Measurements from ENCODE around the gene CCDC126. TPM values are rescaled to one million over a fixed set of nuclear protein-coding genes. Genes with fewer than 3 reads are reported as not detected.
"Not testable (repeated sequence)": the region's sequence is repeated elsewhere in the genome, so short reads cannot be mapped to it uniquely, and the experiment has no call there.

CCDC126 gene, protein sequence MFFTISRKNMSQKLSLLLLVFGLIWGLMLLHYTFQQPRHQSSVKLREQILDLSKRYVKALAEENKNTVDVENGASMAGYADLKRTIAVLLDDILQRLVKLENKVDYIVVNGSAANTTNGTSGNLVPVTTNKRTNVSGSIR
- 10 to 100 TPM; 14.3 to 25.8 (median 19.8) TPM for total RNA-seq

DNA sequence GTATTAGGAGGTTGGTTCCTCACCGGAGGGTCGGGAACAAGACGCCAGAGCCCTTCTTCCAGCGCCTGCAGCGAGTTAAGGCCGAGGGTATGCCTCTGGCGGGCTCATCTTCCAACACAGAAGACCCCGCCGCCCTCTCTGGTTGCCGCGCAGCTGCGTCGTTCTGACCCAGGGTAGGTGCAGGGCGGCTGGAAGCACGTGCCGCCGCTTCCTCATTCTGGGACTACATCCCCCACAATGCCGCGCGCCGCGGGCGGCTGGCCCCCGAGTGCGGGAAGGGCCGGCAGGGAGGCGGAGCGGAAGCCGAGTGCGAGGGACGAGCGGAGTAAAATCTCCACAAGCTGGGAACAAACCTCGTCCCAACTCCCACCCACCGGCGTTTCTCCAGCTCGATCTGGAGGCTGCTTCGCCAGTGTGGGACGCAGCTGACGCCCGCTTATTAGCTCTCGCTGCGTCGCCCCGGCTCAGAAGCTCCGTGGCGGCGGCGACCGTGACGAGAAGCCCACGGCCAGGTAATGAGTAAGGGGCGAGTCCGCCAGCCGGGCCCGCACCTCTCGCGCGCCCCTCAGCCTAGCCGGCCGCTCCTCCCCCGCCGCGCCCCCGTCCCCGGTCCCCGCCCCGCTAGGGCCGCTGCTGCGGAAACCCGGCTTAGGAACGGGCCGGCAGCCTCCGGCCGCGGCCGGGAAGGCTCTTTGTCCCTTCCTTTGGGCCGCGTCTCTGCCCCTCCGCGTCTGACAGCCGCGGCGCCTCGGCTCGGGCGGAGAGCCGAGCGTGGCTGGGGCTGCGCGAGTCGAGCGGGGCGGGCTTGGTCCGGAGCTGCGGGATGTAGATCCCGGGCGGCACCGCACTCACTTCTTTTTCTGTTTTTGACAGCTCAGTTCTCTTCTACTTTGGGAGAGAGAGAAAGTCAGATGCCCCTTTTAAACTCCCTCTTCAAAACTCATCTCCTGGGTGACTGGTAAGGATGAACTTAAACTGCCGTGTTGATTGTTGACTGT, at the start of gene CCDC126:
CCDC126 (plus strand) TSS at position 289 of the 998 bp plus-strand sequence. CDS start 13,934 bp downstream, outside the sequence.
- Histone ChIP-seq H3K9me3 (no peaks in the 10 kb centered on the region), H3K36me3 (no peaks in the 10 kb centered on the region), H3K27ac (peak within 1 kb of the TSS; percentile 86 to 100 (median 96)), H3K27me3 (no peaks in the 10 kb centered on the region), H3K4me1 (peaks cover 0 to 49% (median 3%) of the 10 kb centered on the region in 3 donors), H3K4me3 (peak within 1 kb of the TSS; percentile 45 to 84)
- WGBS, 2 donors (ENCODE audit: low coverage in 1 of 2) = 5 to 22% methylated on average over 6 to 11 of the region's 99 CpGs
- ATAC-seq = peak; percentile 98
- peak; percentile 28 to 29 for TF ChIP-seq POLR2A (IDR thresholded peaks at IDR 0.05)
- TF ChIP-seq EP300 (IDR thresholded peaks at IDR 0.05) = no peak
- no peak for TF ChIP-seq CTCF (IDR thresholded peaks at IDR 0.05)
- TF ChIP-seq POLR2AphosphoS5 (IDR thresholded peaks at IDR 0.05) = peak; percentile 81

DNA sequence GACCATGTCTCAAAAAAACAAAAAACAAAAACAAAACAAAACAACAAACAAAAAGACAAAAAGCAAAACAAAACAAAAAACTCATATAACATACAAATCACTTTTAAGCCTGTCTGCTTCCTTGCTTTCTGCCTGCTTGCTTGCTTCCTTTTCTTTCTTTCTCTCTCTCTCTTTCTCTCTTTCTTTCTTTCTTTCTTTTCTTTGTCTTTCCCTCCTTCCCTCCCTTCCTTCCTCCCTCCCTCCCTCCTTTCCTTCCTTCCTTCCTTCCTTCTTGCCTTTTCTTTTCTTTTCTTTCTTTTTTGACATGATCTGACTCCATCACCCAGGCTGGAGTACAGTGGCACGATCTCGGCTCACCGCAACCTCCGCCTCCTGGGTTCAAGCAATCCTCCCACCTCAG, 49.5 kb upstream of the CCDC126 start:
- ATAC-seq = no peak
- TF ChIP-seq CTCF (IDR thresholded peaks at IDR 0.05) (no peak), POLR2A (IDR thresholded peaks at IDR 0.05) (no peak), EP300 (IDR thresholded peaks at IDR 0.05) (no peak)
- Histone ChIP-seq H3K27ac (no peak overlapping the region), H3K9me3 (no peaks in the 10 kb centered on the region), H3K27me3 (no peaks in the 10 kb centered on the region), H3K4me3 (no peak overlapping the region), H3K4me1 (peaks cover 0 to 3% (median 0%) of the 10 kb centered on the region in 3 donors), H3K36me3 (no peaks in the 10 kb centered on the region)
- 84 to 91% methylated on average over 4 of the region's 4 CpGs for WGBS, 2 donors (ENCODE audit: low coverage in 1 of 2)

DNA sequence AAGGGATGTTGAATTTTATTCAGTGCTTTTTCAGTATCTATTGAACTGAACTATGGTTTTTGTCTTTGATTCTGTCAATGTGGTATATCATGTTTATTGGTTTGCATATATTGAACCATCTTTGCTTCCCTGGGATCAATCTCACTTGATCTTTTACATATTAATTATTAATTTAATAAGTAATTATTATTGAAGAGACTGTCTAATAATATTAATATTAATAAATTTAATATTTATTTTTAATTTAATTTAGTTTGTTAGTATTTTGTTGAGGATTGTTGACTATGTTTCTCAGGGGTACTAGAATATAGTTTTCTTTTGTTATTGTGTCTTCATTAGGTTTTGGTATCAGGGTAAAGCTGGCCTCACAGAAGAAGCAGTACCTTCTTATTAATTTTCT, 38.9 kb upstream of the CCDC126 start:
- H3K27me3 ChIP-seq = no peaks in the 10 kb centered on the region
- no peaks in the 10 kb centered on the region for H3K9me3 ChIP-seq
- no peaks in the 10 kb centered on the region for H3K4me1 ChIP-seq
- no peaks in the 10 kb centered on the region for H3K36me3 ChIP-seq
- no peak overlapping the region for H3K4me3 ChIP-seq
- no peak for ATAC-seq
- no peak for TF ChIP-seq CTCF (IDR thresholded peaks at IDR 0.05)
- no peak for TF ChIP-seq POLR2A (IDR thresholded peaks at IDR 0.05)
- no peak overlapping the region for H3K27ac ChIP-seq

GRCh38 chr7:23570592-23571200, 26.5 kb upstream of the CCDC126 start:
- no peak for TF ChIP-seq POLR2AphosphoS5 (IDR thresholded peaks at IDR 0.05)
- TF ChIP-seq EP300 (IDR thresholded peaks at IDR 0.05) = no peak
- peak; percentile 71 to 84 (median 78) for TF ChIP-seq CTCF (IDR thresholded peaks at IDR 0.05)
- TF ChIP-seq POLR2A (IDR thresholded peaks at IDR 0.05) = no peak
- ATAC-seq = peak; percentile 90

DNA sequence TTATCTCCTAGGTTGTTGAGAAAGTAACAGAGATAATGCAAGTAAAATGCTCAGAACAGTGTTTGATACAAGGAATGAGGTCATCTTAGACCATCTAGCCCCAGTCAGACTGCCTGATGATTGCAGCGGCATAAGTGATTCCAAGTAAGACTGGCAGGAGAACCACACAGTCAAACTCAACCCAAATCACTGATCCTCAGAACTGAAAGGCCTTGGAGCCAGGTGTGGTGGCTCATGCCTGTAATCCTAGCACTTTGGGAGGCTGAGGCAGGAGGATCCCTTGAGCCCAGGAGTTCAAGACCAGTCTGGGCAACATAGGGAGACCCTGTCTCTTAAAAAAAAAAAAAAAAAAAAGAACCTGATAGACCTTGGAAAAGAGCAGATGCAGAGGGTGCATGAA, 15.2 kb upstream of the CCDC126 start:
- H3K36me3 ChIP-seq, H3K9me3 ChIP-seq, H3K27me3 ChIP-seq, ATAC-seq, H3K27ac ChIP-seq, H3K4me1 ChIP-seq, H3K4me3 ChIP-seq: not testable (repeated sequence)
- WGBS, 2 donors (ENCODE audit: low coverage in 1 of 2) = 80% methylated on average over 1 of the region's 1 CpG; no CpG with 5 or more reads in 1 of the 2 donors

More at GRCh38 chr7:23570592-23571200, 26.5 kb upstream of the CCDC126 start:
- Histone ChIP-seq H3K27me3 (peaks cover 9% of the 10 kb centered on the region), H3K27ac (no peak overlapping the region), H3K9me3 (no peaks in the 10 kb centered on the region), H3K36me3 (no peaks in the 10 kb centered on the region), H3K4me1 (no peaks in the 10 kb centered on the region), H3K4me3 (no peak overlapping the region)
- 0 to 38% methylated on average over 1 to 4 of the region's 5 CpGs for WGBS, 2 donors (ENCODE audit: low coverage in 1 of 2)

DNA sequence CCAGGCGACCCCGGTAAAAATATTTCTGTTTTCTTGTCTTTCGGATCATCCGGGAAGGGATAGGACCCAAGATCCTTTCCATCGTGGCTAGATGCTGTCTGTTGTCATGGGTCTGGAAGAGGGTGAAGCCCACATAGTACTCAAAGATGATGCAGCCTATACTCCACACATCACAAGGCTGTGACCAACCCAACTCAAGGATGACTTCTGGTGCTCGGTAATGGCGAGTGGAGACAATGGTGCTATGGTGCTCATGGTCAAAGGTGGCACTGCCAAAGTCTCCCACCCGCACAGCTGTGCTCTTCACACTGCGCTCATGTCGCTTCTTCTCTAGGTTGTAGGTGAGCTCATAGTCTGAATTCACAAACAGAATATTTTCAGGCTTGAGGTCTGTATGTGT, 11.9 kb upstream of the CCDC126 start:
- 98 to 100% methylated on average over 4 to 5 of the region's 10 CpGs for WGBS, 2 donors (ENCODE audit: low coverage in 1 of 2)
- not testable (repeated sequence) for H3K27ac ChIP-seq, H3K9me3 ChIP-seq, H3K4me3 ChIP-seq, ATAC-seq, H3K27me3 ChIP-seq, H3K36me3 ChIP-seq, H3K4me1 ChIP-seq
